Amygdala (tissue), 56 donors: ENCODE data around the gene TIMM50.

Source experiments
- DNase-seq, 56 donors: peaks; one replicate each; lab custom pipeline; 2025; lab: John Stamatoyannopoulos, UW

The TIMM50 gene

GRCh38 chr19:39520541-39521484 lies 40.2 kb downstream of the TIMM50 start:
- DNase-seq: no peak

GRCh38 chr19:39524495-39524894 lies 43.9 kb downstream of the TIMM50 start:
- no peak for DNase-seq

- DNase-seq: no peak
Measured at GRCh38 chr19:39525205-39525604, 44.6 kb downstream of the TIMM50 start.

GRCh38 chr19:39531834-39532232 lies 51.2 kb downstream of the TIMM50 start:
- no peak for DNase-seq

- peak; percentile 19 to 98 (median 86) for DNase-seq
Measured at GRCh38 chr19:39532233-39533002, 51.8 kb downstream of the TIMM50 start, which contains the start of gene EID2B. EID2B (minus strand) TSS chr19:39532852; CDS start chr19:39532802, 50 bp downstream.

- DNase-seq: no peak
Measured at GRCh38 chr19:39533003-39533512, 52.4 kb downstream of the TIMM50 start.

- no peak for DNase-seq
Measured at GRCh38 chr19:39533791-39534190, 53.2 kb downstream of the TIMM50 start.

- DNase-seq: no peak
Measured at GRCh38 chr19:39539165-39539517, 58.5 kb downstream of the TIMM50 start.

- DNase-seq: peak; percentile 51 to 97 (median 90)
Measured at GRCh38 chr19:39539518-39540332, 59.1 kb downstream of the TIMM50 start, which contains the start of gene EID2. EID2 (minus strand) TSS chr19:39540161; CDS start chr19:39540079, 82 bp downstream.

GRCh38 chr19:39540333-39540673 lies 59.7 kb downstream of the TIMM50 start:
- no peak for DNase-seq
